ENCODE data around the gene CHAC1.

The CHAC1 gene

GRCh38 chr15:40990789-40991188 is 37.5 kb downstream of the CHAC1 start:
- DNase-seq: no peak

DNA sequence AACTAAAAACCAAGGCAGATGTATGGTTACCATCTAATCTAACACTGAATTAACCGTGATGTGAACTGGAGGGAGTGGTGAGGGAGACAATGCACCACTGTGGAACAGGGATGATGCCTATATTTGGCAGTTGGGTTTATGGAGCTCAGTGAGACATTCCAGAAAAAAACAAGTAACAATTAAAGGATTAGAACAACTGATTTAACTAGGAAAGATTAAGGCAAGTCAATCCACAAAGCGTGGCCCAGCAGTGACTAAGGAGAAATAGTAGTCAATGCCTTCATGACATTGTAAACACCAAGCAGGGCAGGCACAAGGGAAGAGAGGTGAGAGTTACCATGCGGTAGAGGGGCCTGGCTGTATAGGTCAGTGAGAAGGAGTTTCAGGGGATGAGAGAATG is 38.1 kb downstream of the CHAC1 start:
- no peak for DNase-seq

DNA sequence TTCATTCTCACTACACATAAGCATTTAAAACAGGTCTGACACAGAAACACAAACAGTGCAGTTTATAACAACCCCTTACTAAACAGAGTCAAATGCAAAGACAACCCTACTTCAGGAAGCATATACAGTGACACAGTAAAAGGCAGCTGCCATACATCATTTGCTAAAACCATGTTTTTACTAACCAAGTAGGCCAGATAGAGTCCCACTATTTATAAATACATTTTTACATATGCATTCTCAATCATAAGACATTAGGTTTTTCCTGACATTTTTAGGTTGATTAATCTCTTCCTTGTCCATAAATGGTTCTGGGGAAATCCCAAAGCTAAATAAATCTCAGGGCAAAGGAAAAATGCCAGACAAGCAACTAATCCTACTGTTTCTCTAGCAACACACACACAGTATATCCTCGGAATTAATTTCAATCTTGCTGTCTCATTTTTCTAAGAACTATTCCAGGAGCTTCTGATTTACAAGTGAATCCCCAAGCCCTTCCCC is 39.0 kb downstream of the CHAC1 start:
- no peak for DNase-seq

GRCh38 chr15:40992825-40993224 is 39.6 kb downstream of the CHAC1 start:
- DNase-seq: no peak

DNA sequence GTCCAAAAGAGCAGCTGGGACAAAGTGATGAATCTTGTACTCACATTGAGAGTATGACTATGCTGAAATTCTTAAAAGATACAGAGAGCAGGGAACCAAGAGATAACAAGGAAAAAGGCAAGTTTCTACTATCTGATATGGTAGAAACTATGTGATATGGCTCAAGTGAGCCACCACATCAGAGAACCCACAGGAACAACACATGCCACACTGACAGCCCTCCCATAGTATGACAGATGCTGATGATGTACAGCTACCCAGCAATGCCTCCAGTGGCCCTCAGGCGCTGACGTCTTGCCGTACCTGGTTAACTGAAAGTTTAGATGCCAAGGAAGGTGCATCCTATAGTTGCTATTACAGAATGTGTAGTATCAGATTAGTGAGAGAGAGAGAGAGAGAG is 42.4 kb downstream of the CHAC1 start:
- no peak for DNase-seq

GRCh38 chr15:40999190-40999589 is 45.9 kb downstream of the CHAC1 start:
- no peak for DNase-seq

- no peak for DNase-seq
Observed at GRCh38 chr15:41001524-41002214, 48.4 kb downstream of the CHAC1 start.

GRCh38 chr15:41004490-41004889 is 51.2 kb downstream of the CHAC1 start:
- no peak for DNase-seq
